Adipocyte (in vitro differentiated cells): ENCODE measurements around the gene MICA.
"Not testable (repeated sequence)": the region's sequence is repeated elsewhere in the genome, so short reads cannot be mapped to it uniquely, and the experiment has no call there.

Experiments
- DNase-seq: peaks from one replicate; pipeline ENCODE4 v3.0.0-alpha.2; 2015; ENCODE audit warnings: low read depth
- H3K27me3 ChIP-seq: replicated peaks from 2 replicates; pipeline ENCODE4 v1.7.0; 2013; ENCODE audit warnings: mild to moderate bottlenecking, low read length, moderate library complexity; ENCODE audit not compliant: control insufficient read depth, insufficient read depth
- H3K36me3 ChIP-seq: 2 replicates; pipeline ENCODE4 v1.7.0; 2013; ENCODE audit warnings: low read length, mild to moderate bottlenecking, moderate library complexity; ENCODE audit not compliant: control insufficient read depth, insufficient read depth, severe bottlenecking
- H3K4me1 ChIP-seq: 2 replicates; pipeline ENCODE4 v1.7.0; 2013; ENCODE audit warnings: mild to moderate bottlenecking, low read length, moderate library complexity; ENCODE audit not compliant: control insufficient read depth, insufficient read depth
- H3K4me3 ChIP-seq: 2 replicates; pipeline ENCODE4 v1.7.0; 2013; ENCODE audit warnings: mild to moderate bottlenecking, low read length, moderate library complexity
- H3K9ac ChIP-seq: 2 replicates; pipeline ENCODE4 v1.7.0; 2013; ENCODE audit warnings: mild to moderate bottlenecking, low read length, moderate library complexity
- H3K9me3 ChIP-seq: 2 replicates; pipeline ENCODE4 v1.7.0; 2013; ENCODE audit warnings: mild to moderate bottlenecking, low read length, moderate library complexity; ENCODE audit not compliant: control insufficient read depth

Gene MICA

GRCh38 chr6:31383149-31383548 is 20.2 kb upstream of the MICA start:
- H3K9ac ChIP-seq, result no peak overlapping the region
- no peak for DNase-seq
- H3K36me3 ChIP-seq, result no peaks in the 10 kb centered on the region
- H3K27me3 ChIP-seq, result peaks cover 19% of the 10 kb centered on the region
- H3K4me3 ChIP-seq, result no peak overlapping the region
- H3K4me1 ChIP-seq, result peaks cover 3% of the 10 kb centered on the region
- no peaks in the 10 kb centered on the region for H3K9me3 ChIP-seq

GRCh38 chr6:31385041-31385440 is 18.4 kb upstream of the MICA start:
- Histone ChIP-seq H3K27me3 (peaks cover 2% of the 10 kb centered on the region), H3K4me3 (no peak overlapping the region), H3K9me3 (no peaks in the 10 kb centered on the region), H3K9ac (no peak overlapping the region), H3K36me3 (no peaks in the 10 kb centered on the region), H3K4me1 (no peaks in the 10 kb centered on the region)
- DNase-seq, result no peak

- no peak for DNase-seq
- H3K9ac ChIP-seq, result no peak overlapping the region
Observed at GRCh38 chr6:31386099-31386498, 17.3 kb upstream of the MICA start.

GRCh38 chr6:31386977-31387376 is 16.4 kb upstream of the MICA start:
- Histone ChIP-seq H3K36me3 (no peaks in the 10 kb centered on the region), H3K9me3 (no peaks in the 10 kb centered on the region), H3K4me3 (no peak overlapping the region), H3K9ac (no peak overlapping the region), H3K4me1 (no peaks in the 10 kb centered on the region), H3K27me3 (no peaks in the 10 kb centered on the region)
- no peak for DNase-seq

More at GRCh38 chr6:31386099-31386498, 17.3 kb upstream of the MICA start:
- H3K36me3 ChIP-seq, result no peaks in the 10 kb centered on the region
- H3K4me3 ChIP-seq, result no peak overlapping the region
- H3K27me3 ChIP-seq, result no peaks in the 10 kb centered on the region
- H3K4me1 ChIP-seq, result no peaks in the 10 kb centered on the region
- H3K9me3 ChIP-seq, result no peaks in the 10 kb centered on the region

- H3K4me1 ChIP-seq, result not testable (repeated sequence)
Observed at GRCh38 chr6:31388916-31389801, 14.2 kb upstream of the MICA start.

GRCh38 chr6:31389802-31390132 is 13.6 kb upstream of the MICA start:
- H3K4me1 ChIP-seq, H3K27me3 ChIP-seq, H3K4me3 ChIP-seq, H3K9me3 ChIP-seq, DNase-seq, H3K36me3 ChIP-seq, H3K9ac ChIP-seq: not testable (repeated sequence)

More at GRCh38 chr6:31388916-31389801, 14.2 kb upstream of the MICA start:
- not testable (repeated sequence) for H3K36me3 ChIP-seq, H3K9me3 ChIP-seq, H3K4me3 ChIP-seq, DNase-seq, H3K27me3 ChIP-seq, H3K9ac ChIP-seq

GRCh38 chr6:31393932-31394331 is 9.5 kb upstream of the MICA start:
- DNase-seq, result no peak
- H3K9ac ChIP-seq, result no peak overlapping the region
- no peaks in the 10 kb centered on the region for H3K9me3 ChIP-seq
- H3K4me1 ChIP-seq, result peaks cover 28% of the 10 kb centered on the region
- H3K4me3 ChIP-seq, result no peak overlapping the region
- H3K27me3 ChIP-seq, result no peaks in the 10 kb centered on the region
- peaks cover 4% of the 10 kb centered on the region for H3K36me3 ChIP-seq

GRCh38 chr6:31394381-31394780 is 9.0 kb upstream of the MICA start:
- no peaks in the 10 kb centered on the region for H3K9me3 ChIP-seq
- H3K9ac ChIP-seq, result no peak overlapping the region
- H3K4me1 ChIP-seq, result peaks cover 28% of the 10 kb centered on the region
- DNase-seq, result no peak
- peaks cover 4% of the 10 kb centered on the region for H3K36me3 ChIP-seq
- H3K27me3 ChIP-seq, result no peaks in the 10 kb centered on the region
- no peak overlapping the region for H3K4me3 ChIP-seq

- Histone ChIP-seq H3K9ac (no peak overlapping the region), H3K27me3 (no peaks in the 10 kb centered on the region), H3K9me3 (no peaks in the 10 kb centered on the region), H3K4me3 (no peak overlapping the region), H3K36me3 (peaks cover 4% of the 10 kb centered on the region), H3K4me1 (peaks cover 28% of the 10 kb centered on the region)
- no peak for DNase-seq
Observed at GRCh38 chr6:31395832-31396231, 7.6 kb upstream of the MICA start.

- peak overlapping the region; percentile 64 for H3K9ac ChIP-seq
- peak; percentile 94 for DNase-seq
- peak overlapping the region; percentile 62 for H3K4me3 ChIP-seq
- no peaks in the 10 kb centered on the region for H3K9me3 ChIP-seq
- H3K4me1 ChIP-seq, result peaks cover 29% of the 10 kb centered on the region
- H3K27me3 ChIP-seq, result no peaks in the 10 kb centered on the region
- H3K36me3 ChIP-seq, result peaks cover 4% of the 10 kb centered on the region
Observed at GRCh38 chr6:31396422-31397152, 6.8 kb upstream of the MICA start.

GRCh38 chr6:31397153-31397499 is 6.3 kb upstream of the MICA start:
- not testable (repeated sequence) for H3K9me3 ChIP-seq, H3K27me3 ChIP-seq, DNase-seq, H3K36me3 ChIP-seq
- peak overlapping the region; percentile 62 for H3K4me3 ChIP-seq
- H3K4me1 ChIP-seq, result peaks cover 35% of the 10 kb centered on the region
- H3K9ac ChIP-seq, result peak overlapping the region; percentile 64
